HepG2 (cell line): ENCODE data around the gene INO80C. TPM values are rescaled to one million over a fixed set of nuclear protein-coding genes. Genes with fewer than 3 reads are reported as not detected.

Source experiments
- ATAC-seq: fragments of 200-7000 bp; cut with Tn5 transposase; 3 replicates; pipeline ENCODE4 v1.9.1; 2020; ENCODE audit warnings: mild to moderate bottlenecking, moderate library complexity
- BruUV-seq: library from RNA; stranded (reverse); fragments of 400-500 nt; replicated peaks from 2 replicates; lab custom pipeline; 2021; lab: Mats Ljungman, UMichigan
- CTCF ChIA-PET: fragments of 300-600 bp; formaldehyde crosslinking; extraction: SDS; loops from one replicate; lab custom pipeline; 2021; ENCODE audit warnings: low total read pairs, inconsistent platforms, low intra/inter-chr PET ratio; lab: Yijun Ruan, JAX
- POLR2A ChIA-PET: fragments of 350-600 bp; sonication (Branson Sonifier 250); formaldehyde crosslinking; loops from one replicate; lab custom pipeline; 2020; ENCODE audit warnings: antibody characterized with exemption, inconsistent platforms; lab: Yijun Ruan, JAX
- DNase-seq: peaks from one replicate; pipeline ENCODE4 v3.0.0-alpha.2; 2015; ENCODE audit warnings: low spot score
- FAIRE-seq: peaks from 3 replicates; lab custom pipeline; 2011; peaks lifted over from hg19 to GRCh38; lab: Jason Lieb, UNC
- H2AFZ ChIP-seq: one replicate; pipeline ENCODE4 v1.6.1; 2011; ENCODE audit warnings: low read length, inconsistent platforms
- H3K27ac ChIP-seq: fragments of 300-600 bp; 3 replicates; pipeline ENCODE4 v1.8.0; 2011; ENCODE audit warnings: mixed run types, mild to moderate bottlenecking, mixed read lengths, low read length, inconsistent platforms; ENCODE audit not compliant: insufficient read depth; ENCODE audit errors: extremely low read length
- H3K27me3 ChIP-seq, 2 experiments: fragments of 200-600 bp in 1 of 2; 2 replicates in 1 of 2; 3 replicates in 1 of 2; pipeline versions ENCODE4 v1.6.0 to v1.8.0; 2011; ENCODE audit warnings: low read length in 2 of 2, mild to moderate bottlenecking in 2 of 2, moderate library complexity in 2 of 2, inconsistent platforms in 1 of 2; ENCODE audit not compliant: insufficient read depth in 2 of 2, control insufficient read depth in 1 of 2
- H3K36me3 ChIP-seq, 2 experiments: fragments of 200-600 bp in 1 of 2; replicated peaks in 1 of 2; 2 replicates in 1 of 2; 3 replicates in 1 of 2; pipeline versions ENCODE4 v1.5.1 to v1.8.0; 2011; ENCODE audit warnings: low read length in 2 of 2, inconsistent platforms in 1 of 2; ENCODE audit not compliant: insufficient read depth in 2 of 2, control insufficient read depth in 1 of 2
- H3K4me1 ChIP-seq: 2 replicates; pipeline ENCODE4 v1.5.1; 2012; ENCODE audit warnings: low read length, inconsistent platforms; ENCODE audit not compliant: insufficient read depth
- H3K4me2 ChIP-seq: 2 replicates; pipeline ENCODE4 v1.6.0; 2011; ENCODE audit warnings: low read depth, low read length, inconsistent platforms
- H3K4me3 ChIP-seq, 3 experiments: fragments of 200-600 bp in 1 of 3; sonication (generic), shearing (Covaris generic) in 1 of 3; replicated peaks in 1 of 3; 2 replicates each; pipeline ENCODE4 v1.5.1; 2011 to 2016; ENCODE audit warnings: low read length in 3 of 3, inconsistent platforms in 2 of 3, low read depth in 2 of 3, mild to moderate bottlenecking in 2 of 3, control low read depth in 1 of 3, mixed read lengths in 1 of 3; ENCODE audit not compliant: insufficient read depth in 1 of 3
- H3K79me2 ChIP-seq: one replicate; pipeline ENCODE4 v1.6.1; 2011; ENCODE audit warnings: low read length, inconsistent platforms; ENCODE audit not compliant: insufficient read depth
- H3K9ac ChIP-seq: 2 replicates; pipeline ENCODE4 v1.6.0; 2011; ENCODE audit warnings: mild to moderate bottlenecking, low read depth, low read length, inconsistent platforms; ENCODE audit not compliant: insufficient read depth
- H3K9me3 ChIP-seq: 2 replicates; pipeline ENCODE4 v1.5.1; 2012; ENCODE audit warnings: mild to moderate bottlenecking, low read length
- H4K20me1 ChIP-seq: 2 replicates; pipeline ENCODE4 v1.6.0; 2011; ENCODE audit warnings: inconsistent platforms, mild to moderate bottlenecking, low read length, moderate library complexity; ENCODE audit not compliant: insufficient read depth
- AKAP8 ChIP-seq: sonication (generic); formaldehyde crosslinking; IDR thresholded peaks from 2 replicates; pipeline ENCODE4 v1.5.1; 2020; ENCODE audit warnings: mild to moderate bottlenecking, missing genetic modification reagents
- BRF2 ChIP-seq: sonication (generic); formaldehyde crosslinking; IDR thresholded peaks from 2 replicates; pipeline ENCODE4 v1.8.1; 2022; ENCODE audit warnings: mild to moderate bottlenecking, missing genetic modification reagents
- CENPX ChIP-seq: sonication (generic); formaldehyde crosslinking; IDR thresholded peaks from 2 replicates; pipeline ENCODE4 v1.9.0; 2021; ENCODE audit warnings: mild to moderate bottlenecking, missing genetic modification reagents, moderate library complexity
- CREB1 ChIP-seq, 2 experiments: fragments of 450-650 bp in 1 of 2; IDR thresholded peaks; 2 replicates each; pipeline ENCODE4 v1.6.1; 2016 to 2017; ENCODE audit warnings: control low read depth in 1 of 2, mild to moderate bottlenecking in 1 of 2, missing compliant biosample characterization in 1 of 2, missing genetic modification characterization in 1 of 2
- GTF3A ChIP-seq: sonication (generic); formaldehyde crosslinking; conservative IDR thresholded peaks from 2 replicates; pipeline ENCODE4 v1.4.0; 2020; ENCODE audit warnings: mild to moderate bottlenecking, missing genetic modification reagents
- MTA1 ChIP-seq: sonication (generic); formaldehyde crosslinking; IDR thresholded peaks from 2 replicates; pipeline ENCODE4 v1.4.0; 2020; ENCODE audit warnings: missing genetic modification reagents, mild to moderate bottlenecking, borderline replicate concordance
- SMAD1 ChIP-seq: sonication (generic); formaldehyde crosslinking; IDR thresholded peaks from 2 replicates; pipeline ENCODE4 v1.4.0; 2020; ENCODE audit warnings: missing genetic modification reagents, low read depth, mild to moderate bottlenecking, borderline replicate concordance
- SOX6 ChIP-seq, 2 experiments: fragments of 450-650 bp in 1 of 2; sonication (generic) in 1 of 2; formaldehyde crosslinking in 1 of 2; IDR thresholded peaks; 2 replicates each; pipeline versions ENCODE4 v1.4.0 to v1.6.1; 2017 to 2020; ENCODE audit warnings: antibody characterized with exemption in 1 of 2, mild to moderate bottlenecking in 1 of 2, missing genetic modification reagents in 1 of 2
- ZBTB20 ChIP-seq: sonication (generic); formaldehyde crosslinking; IDR thresholded peaks from 2 replicates; pipeline ENCODE4 v1.8.1; 2023; ENCODE audit warnings: missing genetic modification reagents, low read depth, mild to moderate bottlenecking, borderline replicate concordance
- ZNF138 ChIP-seq: sonication (generic); formaldehyde crosslinking; IDR thresholded peaks from 2 replicates; pipeline ENCODE4 v1.5.0; 2020; ENCODE audit warnings: mild to moderate bottlenecking, low read depth, missing genetic modification reagents
- ZNF546 ChIP-seq: sonication (generic); formaldehyde crosslinking; conservative IDR thresholded peaks from 2 replicates; pipeline ENCODE4 v1.8.1; 2023; ENCODE audit warnings: mild to moderate bottlenecking, missing genetic modification reagents
- ZNF615 ChIP-seq: sonication (generic); formaldehyde crosslinking; IDR thresholded peaks from 2 replicates; pipeline ENCODE4 v1.5.0; 2020; ENCODE audit warnings: mild to moderate bottlenecking, missing genetic modification reagents, borderline replicate concordance
- ZNF639 ChIP-seq: conservative IDR thresholded peaks from 2 replicates; pipeline ENCODE4 v1.6.1; 2018; ENCODE audit warnings: missing genetic modification reagents
- WGBS: methylation state at CpG from one replicate; pipeline ENCODE4 v1.1.6; 2017; ENCODE audit warnings: low lambda C conversion rate; 5-methylcytosine and 5-hydroxymethylcytosine counted together
- in situ Hi-C: cut with HindIII; loops from 2 replicates; pipeline ENCODE4 v1.10.0; 2017; ENCODE audit warnings: low pct_unique_long_range_greater_than_20kb; ENCODE audit not compliant: extremely low pct_ligation_motif_present
- intact Hi-C: fragments of 100-400 bp; cut with micrococcal nuclease; formaldehyde crosslinking; loops from one replicate; pipeline ENCODE4 v1.10.0; 2022; ENCODE audit not compliant: unreplicated experiment
- polyA plus RNA-seq, 8 experiments: library from polyadenylated mRNA; depleted of rRNA in 3 of 8; stranded (reverse) in 7 of 8; unstranded in 1 of 8; fragments of >200 nt; fragmentation: Illumina TruSeq in 4 of 8; extraction: Trizol in 4 of 8; gene quantifications; 2 replicates each; pipeline versions ENCODE4 v1.2.1 to v1.2.3, GENCODE V29; 2011 to 2016; ENCODE audit warnings: low read depth in 4 of 8, missing spikeins in 1 of 8, mixed read lengths in 1 of 8; ENCODE audit not compliant: insufficient read depth in 1 of 8
- total RNA-seq, 5 experiments: library from RNA; depleted of rRNA; stranded (reverse); fragments of >200 nt; fragmentation: Illumina TruSeq; extraction: Trizol; gene quantifications; 2 replicates each; pipeline ENCODE4 v1.2.3, GENCODE V29; 2016; ENCODE audit warnings: low read depth in 1 of 5
- TF ChIP-seq, protein P1 (sequence below): sonication (generic); formaldehyde crosslinking; conservative IDR thresholded peaks from 2 replicates; pipeline ENCODE4 v1.4.0; 2020; ENCODE audit warnings: missing genetic modification reagents
- TF ChIP-seq, protein P2 (sequence below): fragments of 450-650 bp; IDR thresholded peaks from 2 replicates; pipeline ENCODE4 v1.6.1; 2017
- TF ChIP-seq, protein P3 (sequence below): sonication (generic); formaldehyde crosslinking; IDR thresholded peaks from 2 replicates; pipeline ENCODE4 v1.4.0; 2020; ENCODE audit warnings: missing genetic modification reagents

INO80C gene
- total and polyA plus RNA-seq, 2 of the 13 experiments (the other 11 are each of a cell fraction or from before 2014, with no cell fraction given) = 8.2 to 15.4 TPM

GRCh38 chr18:35431374-35431741 lies 66.4 kb downstream of the INO80C start (continued):
- TF ChIP-seq CREB1 (IDR thresholded peaks at IDR 0.05) (no peak), CREB1 (CRISPR knock-in tag; IDR thresholded peaks at IDR 0.05) (no peak), ZNF615 (no peak), SOX6 (IDR thresholded peaks at IDR 0.05) (no peak), SOX6 (CRISPR knock-in tag; IDR thresholded peaks at IDR 0.05) (no peak), ZNF639 (CRISPR knock-in tag) (no peak), ZNF546 (no peak), CENPX (no peak), SMAD1 (CRISPR knock-in tag) (no peak)
- TF ChIP-seq, protein P1, sequence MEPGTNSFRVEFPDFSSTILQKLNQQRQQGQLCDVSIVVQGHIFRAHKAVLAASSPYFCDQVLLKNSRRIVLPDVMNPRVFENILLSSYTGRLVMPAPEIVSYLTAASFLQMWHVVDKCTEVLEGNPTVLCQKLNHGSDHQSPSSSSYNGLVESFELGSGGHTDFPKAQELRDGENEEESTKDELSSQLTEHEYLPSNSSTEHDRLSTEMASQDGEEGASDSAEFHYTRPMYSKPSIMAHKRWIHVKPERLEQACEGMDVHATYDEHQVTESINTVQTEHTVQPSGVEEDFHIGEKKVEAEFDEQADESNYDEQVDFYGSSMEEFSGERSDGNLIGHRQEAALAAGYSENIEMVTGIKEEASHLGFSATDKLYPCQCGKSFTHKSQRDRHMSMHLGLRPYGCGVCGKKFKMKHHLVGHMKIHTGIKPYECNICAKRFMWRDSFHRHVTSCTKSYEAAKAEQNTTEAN (CRISPR knock-in tag) = no peak
- TF ChIP-seq, all 625 proteins: peak for 0

- WGBS = 42% methylated on average over 4 of the region's 4 CpGs
- DNase-seq (no peak), FAIRE-seq (no peak), ATAC-seq (no peak)
- Histone ChIP-seq H3K36me3 (no peaks in the 10 kb centered on the region), H3K79me2 (no peaks in the 10 kb centered on the region), H3K9me3 (no peaks in the 10 kb centered on the region), H3K4me3 (no peak overlapping the region), H4K20me1 (no peaks in the 10 kb centered on the region), H3K4me1 (no peaks in the 10 kb centered on the region), H3K27ac (no peak overlapping the region), H3K4me2 (no peak overlapping the region), H2AFZ (no peak overlapping the region), H3K9ac (no peak overlapping the region), H3K27me3 (no peaks in the 10 kb centered on the region; a peak in 1 of 5 replicates)
- BruUV-seq = no TSS peak
- intact Hi-C loops = no loop called here
- ChIA-PET CTCF (no interaction called here), POLR2A (no interaction called here)
- in situ Hi-C loops = no loop called here
- no peak for TF ChIP-seq ZBTB20
- no peak for TF ChIP-seq GTF3A (CRISPR knock-in tag)
- TF ChIP-seq, protein P2, sequence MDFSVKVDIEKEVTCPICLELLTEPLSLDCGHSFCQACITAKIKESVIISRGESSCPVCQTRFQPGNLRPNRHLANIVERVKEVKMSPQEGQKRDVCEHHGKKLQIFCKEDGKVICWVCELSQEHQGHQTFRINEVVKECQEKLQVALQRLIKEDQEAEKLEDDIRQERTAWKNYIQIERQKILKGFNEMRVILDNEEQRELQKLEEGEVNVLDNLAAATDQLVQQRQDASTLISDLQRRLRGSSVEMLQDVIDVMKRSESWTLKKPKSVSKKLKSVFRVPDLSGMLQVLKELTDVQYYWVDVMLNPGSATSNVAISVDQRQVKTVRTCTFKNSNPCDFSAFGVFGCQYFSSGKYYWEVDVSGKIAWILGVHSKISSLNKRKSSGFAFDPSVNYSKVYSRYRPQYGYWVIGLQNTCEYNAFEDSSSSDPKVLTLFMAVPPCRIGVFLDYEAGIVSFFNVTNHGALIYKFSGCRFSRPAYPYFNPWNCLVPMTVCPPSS = no peak
- TF ChIP-seq BRF2 (CRISPR knock-in tag) = no peak
- no peak for TF ChIP-seq MTA1
- TF ChIP-seq AKAP8 (CRISPR knock-in tag) = no peak
- TF ChIP-seq, protein P3, sequence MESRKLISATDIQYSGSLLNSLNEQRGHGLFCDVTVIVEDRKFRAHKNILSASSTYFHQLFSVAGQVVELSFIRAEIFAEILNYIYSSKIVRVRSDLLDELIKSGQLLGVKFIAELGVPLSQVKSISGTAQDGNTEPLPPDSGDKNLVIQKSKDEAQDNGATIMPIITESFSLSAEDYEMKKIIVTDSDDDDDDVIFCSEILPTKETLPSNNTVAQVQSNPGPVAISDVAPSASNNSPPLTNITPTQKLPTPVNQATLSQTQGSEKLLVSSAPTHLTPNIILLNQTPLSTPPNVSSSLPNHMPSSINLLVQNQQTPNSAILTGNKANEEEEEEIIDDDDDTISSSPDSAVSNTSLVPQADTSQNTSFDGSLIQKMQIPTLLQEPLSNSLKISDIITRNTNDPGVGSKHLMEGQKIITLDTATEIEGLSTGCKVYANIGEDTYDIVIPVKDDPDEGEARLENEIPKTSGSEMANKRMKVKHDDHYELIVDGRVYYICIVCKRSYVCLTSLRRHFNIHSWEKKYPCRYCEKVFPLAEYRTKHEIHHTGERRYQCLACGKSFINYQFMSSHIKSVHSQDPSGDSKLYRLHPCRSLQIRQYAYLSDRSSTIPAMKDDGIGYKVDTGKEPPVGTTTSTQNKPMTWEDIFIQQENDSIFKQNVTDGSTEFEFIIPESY (CRISPR knock-in tag) = no peak
- no peak for TF ChIP-seq ZNF138 (CRISPR knock-in tag)
Observed at GRCh38 chr18:35430721-35431373, 66.9 kb downstream of the INO80C start.
